ENCODE measurements around the gene SLC36A2.
"Not testable (repeated sequence)": the region's sequence is repeated elsewhere in the genome, so short reads cannot be mapped to it uniquely, and the experiment has no call there.

GRCh38 chr5:151309266-151309665 lies 38.1 kb downstream of the SLC36A2 start:
- TF ChIP-seq CTCF (IDR thresholded peaks at IDR 0.05; ENCODE audit: poor library complexity); EZH2 (IDR thresholded peaks at IDR 0.05; ENCODE audit: borderline replicate concordance); EZH2phosphoT487 (IDR thresholded peaks at IDR 0.05; ENCODE audit: low read depth, severe bottlenecking, unreplicated experiment): not testable (repeated sequence)
